SU-DHL-6 (cell line): Measurements from ENCODE around the gene IL21.

ENCODE experiments used
- CTCF ChIP-seq: fragments of 200-600 bp; sonication (generic); IDR thresholded peaks from one replicate; pipeline ENCODE4 v1.5.1; 2017; ENCODE audit warnings: antibody characterized with exemption, mild to moderate bottlenecking, low read length, moderate library complexity; ENCODE audit not compliant: insufficient read depth, poor library complexity, severe bottlenecking
- EZH2phosphoT487 ChIP-seq: fragments of 200-600 bp; sonication (generic), shearing (Covaris generic); conservative IDR thresholded peaks from 2 replicates; pipeline ENCODE4 v1.6.1; 2018; ENCODE audit warnings: mild to moderate bottlenecking, antibody characterized with exemption, low read length, moderate library complexity, mixed read lengths

DNA sequence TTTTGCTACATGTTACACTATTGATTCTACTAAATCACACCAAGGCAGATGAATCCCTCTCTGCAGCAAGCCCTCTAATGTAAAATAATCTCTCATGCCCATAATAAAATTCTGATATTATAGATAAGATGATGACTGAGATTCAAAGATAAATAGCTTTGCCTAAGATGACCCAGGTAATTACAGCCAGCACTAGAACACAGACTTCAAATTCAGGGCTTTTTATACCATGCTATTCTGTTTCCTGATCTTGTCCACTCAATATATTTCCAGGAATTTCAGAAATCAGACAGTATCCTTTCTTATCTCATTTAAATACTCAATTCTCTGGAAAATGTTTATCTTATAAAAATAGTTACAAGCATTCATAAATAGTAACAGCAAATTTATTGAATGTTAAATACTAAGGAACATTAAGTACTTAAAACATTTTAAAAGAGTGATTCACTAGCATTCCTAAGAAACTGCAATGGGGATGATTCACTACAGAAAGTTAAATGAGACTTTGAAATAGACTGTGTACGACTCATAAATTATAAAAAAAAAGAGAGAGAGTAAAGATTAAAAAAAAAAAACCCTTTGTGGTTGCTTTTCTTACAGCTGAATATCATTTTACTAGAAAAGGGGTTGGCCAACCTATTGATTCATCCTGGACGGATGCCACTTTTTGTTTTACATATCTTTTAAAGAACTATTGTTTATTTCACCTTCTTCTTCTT, 45.8 kb upstream of the IL21 start:
- no peak for TF ChIP-seq CTCF
- no peak for TF ChIP-seq EZH2phosphoT487
